ENCODE measurements around the gene MAP3K1. TPM values are rescaled to one million over a fixed set of nuclear protein-coding genes. Genes with fewer than 3 reads are reported as not detected.

Gene MAP3K1
- total and polyA plus RNA-seq, 2 experiments from 2014 or later, result 9.5 to 14.4 TPM

- H3K27me3 ChIP-seq (ENCODE audit: insufficient read depth), result no peaks in the 10 kb centered on the region
- ATAC-seq, result no peak
- H3K27ac Mint-ChIP-seq, result peak overlapping the region; percentile 9; the same call in 1 of the 2 replicates
Observed at GRCh38 chr5:56824019-56824418, 8.7 kb downstream of the MAP3K1 start.

More at GRCh38 chr5:56824019-56824418, 8.7 kb downstream of the MAP3K1 start:
- Histone ChIP-seq H3K79me2 (replicated peaks; ENCODE audit: insufficient read depth) (peaks cover 97% of the 10 kb centered on the region), H3K4me3 (no peak overlapping the region), H4K20me1 (replicated peaks; ENCODE audit: insufficient read depth) (peaks cover 4% of the 10 kb centered on the region), H3K27ac (ENCODE audit: low read depth) (no peak overlapping the region), H2AFZ (no peak overlapping the region), H3K4me2 (no peak overlapping the region), H3K36me3 (ENCODE audit: insufficient read depth) (no peaks in the 10 kb centered on the region), H3F3A (replicated peaks; ENCODE audit: low read depth) (no peaks in the 10 kb centered on the region), H3K9me2 (ENCODE audit: insufficient read depth) (no peaks in the 10 kb centered on the region), H3K4me1 (ENCODE audit: insufficient read depth) (peaks cover 17% of the 10 kb centered on the region)
- Mint-ChIP-seq H3K27me3 (ENCODE audit: insufficient read depth, low read depth, poor library complexity) (no peaks in the 10 kb centered on the region), H3K4me1 (peaks cover 55% of the 10 kb centered on the region), H3K4me3 (no peak overlapping the region), H3K36me3 (ENCODE audit: low read depth) (no peaks in the 10 kb centered on the region), H3K9me3 (no peaks in the 10 kb centered on the region)
- DNase-seq (ENCODE audit: low spot score), result no peak
- TF ChIP-seq POLR2AphosphoS5 (IDR thresholded peaks at IDR 0.05; ENCODE audit: low read depth) (no peak), ZNF114 (CRISPR knock-in tag; IDR thresholded peaks at IDR 0.05) (no peak), ZNF331 (CRISPR knock-in tag; IDR thresholded peaks at IDR 0.05; ENCODE audit: low read depth) (no peak), ZNF462 (CRISPR knock-in tag; IDR thresholded peaks at IDR 0.05) (no peak), EZH2phosphoT487 (IDR thresholded peaks at IDR 0.05; ENCODE audit: unreplicated experiment) (no peak), REST (IDR thresholded peaks at IDR 0.05; ENCODE audit: unreplicated experiment) (no peak), CREB1 (CRISPR knock-in tag; IDR thresholded peaks at IDR 0.05; ENCODE audit: low read depth) (no peak), CTCF (conservative IDR thresholded peaks at IDR 0.05; ENCODE audit: low read depth in 2 of 2) (no peak), NANOG (IDR thresholded peaks at IDR 0.05; ENCODE audit: borderline replicate concordance) (no peak), JUNB (IDR thresholded peaks at IDR 0.05; ENCODE audit: unreplicated experiment) (no peak), ETS1 (IDR thresholded peaks at IDR 0.05) (no peak), STAT1 (IDR thresholded peaks at IDR 0.05; ENCODE audit: unreplicated experiment) (no peak)

Measured in GM23338 (cell line).